Sigmoid colon (tissue), 4 donors: Measurements from ENCODE around the gene UCMA.

ENCODE experiments used
- POLR2A ChIP-seq, 2 donors: fragments of 450-650 bp; IDR thresholded peaks; one replicate each; pipeline ENCODE4 v1.6.1; 2016; ENCODE audit warnings: antibody characterized with exemption in 2 of 2, mild to moderate bottlenecking in 2 of 2, moderate library complexity in 2 of 2
- POLR2AphosphoS5 ChIP-seq, 4 donors: sonication (generic); formaldehyde crosslinking; IDR thresholded peaks; one replicate each; pipeline ENCODE4 v1.6.1; 2017; ENCODE audit warnings: antibody characterized with exemption in 4 of 4
- TF ChIP-seq, protein P1 (sequence below), 4 experiments: fragments of 450-650 bp in 3 of 4; fragments of 200-600 bp in 1 of 4; IDR thresholded peaks; one replicate each; pipeline ENCODE4 v1.5.1; 2016 to 2019; ENCODE audit warnings: antibody characterized with exemption in 4 of 4, mild to moderate bottlenecking in 3 of 4, moderate library complexity in 2 of 4

DNA sequence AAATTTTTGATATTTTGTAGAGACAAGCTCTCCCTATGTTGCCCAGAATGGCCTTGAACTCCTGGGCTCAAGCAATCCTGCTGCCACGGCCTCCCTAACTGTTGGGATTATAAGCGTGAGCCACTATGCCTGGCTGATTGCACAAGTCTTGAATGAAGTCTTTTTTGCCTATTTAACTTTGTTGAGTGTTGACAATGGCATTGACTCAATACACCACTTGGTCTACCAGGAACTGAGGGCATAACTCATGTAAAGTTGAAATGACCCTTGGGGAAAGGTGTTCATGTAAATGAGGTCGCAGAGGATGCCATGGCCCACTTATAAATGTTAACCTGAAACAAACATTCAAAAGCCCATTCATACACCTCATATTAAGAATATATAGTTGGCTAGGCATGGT is 7.4 kb upstream of the UCMA start:
- TF ChIP-seq, protein P1, sequence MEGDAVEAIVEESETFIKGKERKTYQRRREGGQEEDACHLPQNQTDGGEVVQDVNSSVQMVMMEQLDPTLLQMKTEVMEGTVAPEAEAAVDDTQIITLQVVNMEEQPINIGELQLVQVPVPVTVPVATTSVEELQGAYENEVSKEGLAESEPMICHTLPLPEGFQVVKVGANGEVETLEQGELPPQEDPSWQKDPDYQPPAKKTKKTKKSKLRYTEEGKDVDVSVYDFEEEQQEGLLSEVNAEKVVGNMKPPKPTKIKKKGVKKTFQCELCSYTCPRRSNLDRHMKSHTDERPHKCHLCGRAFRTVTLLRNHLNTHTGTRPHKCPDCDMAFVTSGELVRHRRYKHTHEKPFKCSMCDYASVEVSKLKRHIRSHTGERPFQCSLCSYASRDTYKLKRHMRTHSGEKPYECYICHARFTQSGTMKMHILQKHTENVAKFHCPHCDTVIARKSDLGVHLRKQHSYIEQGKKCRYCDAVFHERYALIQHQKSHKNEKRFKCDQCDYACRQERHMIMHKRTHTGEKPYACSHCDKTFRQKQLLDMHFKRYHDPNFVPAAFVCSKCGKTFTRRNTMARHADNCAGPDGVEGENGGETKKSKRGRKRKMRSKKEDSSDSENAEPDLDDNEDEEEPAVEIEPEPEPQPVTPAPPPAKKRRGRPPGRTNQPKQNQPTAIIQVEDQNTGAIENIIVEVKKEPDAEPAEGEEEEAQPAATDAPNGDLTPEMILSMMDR (IDR thresholded peaks at IDR 0.05): no peak
- TF ChIP-seq POLR2A (IDR thresholded peaks at IDR 0.05): no peak
- no peak for TF ChIP-seq POLR2AphosphoS5 (IDR thresholded peaks at IDR 0.05)
